DOHH2 (cell line): ENCODE measurements around the gene LDLRAD4.

Experiments
- H3F3A ChIP-seq: fragments of 200-600 bp; sonication (generic), shearing (Covaris generic); 2 replicates; pipeline ENCODE4 v1.6.0; 2016; ENCODE audit warnings: antibody characterized with exemption, mild to moderate bottlenecking; ENCODE audit not compliant: control insufficient read depth, insufficient read depth
- H3K27ac ChIP-seq: fragments of 200-600 bp; sonication (generic); 2 replicates; pipeline ENCODE4 v1.5.1; 2014; ENCODE audit warnings: low read depth, mild to moderate bottlenecking, low read length, moderate library complexity
- H3K27me3 ChIP-seq: fragments of 200-600 bp; sonication (generic); 2 replicates; pipeline ENCODE4 v1.6.1; 2014; ENCODE audit warnings: mild to moderate bottlenecking, low read length, mixed read lengths; ENCODE audit not compliant: control insufficient read depth
- H3K36me3 ChIP-seq: fragments of 200-600 bp; sonication (generic); 2 replicates; pipeline ENCODE4 v1.6.1; 2014; ENCODE audit warnings: mild to moderate bottlenecking, low read length, moderate library complexity, mixed read lengths; ENCODE audit not compliant: control insufficient read depth
- H3K4me1 ChIP-seq: fragments of 200-600 bp; sonication (generic); 2 replicates; pipeline ENCODE4 v1.6.1; 2014; ENCODE audit warnings: mild to moderate bottlenecking, low read length, mixed read lengths; ENCODE audit not compliant: control insufficient read depth
- H3K4me2 ChIP-seq: fragments of 200-600 bp; sonication (generic); 2 replicates; pipeline ENCODE4 v1.6.0; 2014; ENCODE audit warnings: mild to moderate bottlenecking, low read length, moderate library complexity
- H3K4me3 ChIP-seq: fragments of 200-600 bp; sonication (generic); 2 replicates; pipeline ENCODE4 v1.5.1; 2014; ENCODE audit warnings: mild to moderate bottlenecking, low read length, mixed read lengths
- H3K79me2 ChIP-seq: fragments of 200-600 bp; sonication (generic); 2 replicates; pipeline ENCODE4 v1.6.1; 2014; ENCODE audit warnings: mild to moderate bottlenecking, low read length, mixed read lengths; ENCODE audit not compliant: control insufficient read depth
- H3K9me2 ChIP-seq: fragments of 200-600 bp; sonication (generic); replicated peaks from 2 replicates; pipeline ENCODE4 v1.6.1; 2014; ENCODE audit warnings: mild to moderate bottlenecking, low read length, mixed read lengths; ENCODE audit not compliant: control insufficient read depth
- H3K9me3 ChIP-seq: fragments of 200-600 bp; sonication (generic); 2 replicates; pipeline ENCODE4 v1.6.1; 2014; ENCODE audit warnings: antibody characterized with exemption, low read length, mixed read lengths; ENCODE audit not compliant: control insufficient read depth, insufficient read depth
- H4K20me1 ChIP-seq: fragments of 200-600 bp; sonication (generic); 2 replicates; pipeline ENCODE4 v1.6.0; 2014; ENCODE audit warnings: low read depth, mild to moderate bottlenecking, antibody characterized with exemption, low read length, moderate library complexity; ENCODE audit not compliant: control insufficient read depth, insufficient read depth
- EZH2phosphoT487 ChIP-seq: fragments of 200-600 bp; sonication (generic); IDR thresholded peaks from 2 replicates; pipeline ENCODE4 v1.6.1; 2017; ENCODE audit warnings: borderline replicate concordance, mild to moderate bottlenecking, antibody characterized with exemption, low read length, moderate library complexity, mixed read lengths
- TF ChIP-seq, protein P1 (sequence below): fragments of 200-600 bp; sonication (generic); IDR thresholded peaks from one replicate; pipeline ENCODE4 v1.5.1; 2014; ENCODE audit warnings: antibody characterized with exemption, mild to moderate bottlenecking, low read depth, low read length; ENCODE audit not compliant: poor library complexity, severe bottlenecking

Gene LDLRAD4

DNA sequence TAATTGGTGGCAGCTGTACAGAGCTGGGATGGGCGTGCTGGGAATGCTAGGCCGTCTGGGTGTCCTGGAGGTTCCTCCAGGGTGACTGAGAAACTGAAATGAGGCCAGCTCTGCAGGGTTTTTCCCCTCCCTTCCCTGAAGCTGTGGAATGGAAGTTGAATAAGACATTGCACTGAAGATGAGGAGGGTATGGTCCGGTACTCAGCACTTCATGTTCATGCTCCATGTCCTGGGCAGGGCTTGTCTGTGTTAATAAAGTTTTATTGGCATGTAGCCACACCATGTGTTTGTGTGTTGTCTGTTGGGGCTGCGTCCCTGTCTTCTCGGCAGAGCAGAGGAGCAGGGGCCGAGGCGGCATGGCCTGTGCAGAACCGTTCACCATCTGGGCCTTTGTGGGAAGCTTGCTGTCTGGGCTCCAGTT is 154.0 kb downstream of the LDLRAD4 start:
- H3F3A ChIP-seq, result no peaks in the 10 kb centered on the region
- H3K79me2 ChIP-seq, result no peaks in the 10 kb centered on the region
- H3K4me2 ChIP-seq, result no peak overlapping the region
- no peaks in the 10 kb centered on the region for H3K36me3 ChIP-seq
- no peaks in the 10 kb centered on the region for H4K20me1 ChIP-seq
- H3K4me1 ChIP-seq, result peaks cover 11% of the 10 kb centered on the region
- H3K9me2 ChIP-seq, result no peaks in the 10 kb centered on the region
- H3K9me3 ChIP-seq, result no peaks in the 10 kb centered on the region
- TF ChIP-seq EZH2phosphoT487, result no peak
- TF ChIP-seq, protein P1, sequence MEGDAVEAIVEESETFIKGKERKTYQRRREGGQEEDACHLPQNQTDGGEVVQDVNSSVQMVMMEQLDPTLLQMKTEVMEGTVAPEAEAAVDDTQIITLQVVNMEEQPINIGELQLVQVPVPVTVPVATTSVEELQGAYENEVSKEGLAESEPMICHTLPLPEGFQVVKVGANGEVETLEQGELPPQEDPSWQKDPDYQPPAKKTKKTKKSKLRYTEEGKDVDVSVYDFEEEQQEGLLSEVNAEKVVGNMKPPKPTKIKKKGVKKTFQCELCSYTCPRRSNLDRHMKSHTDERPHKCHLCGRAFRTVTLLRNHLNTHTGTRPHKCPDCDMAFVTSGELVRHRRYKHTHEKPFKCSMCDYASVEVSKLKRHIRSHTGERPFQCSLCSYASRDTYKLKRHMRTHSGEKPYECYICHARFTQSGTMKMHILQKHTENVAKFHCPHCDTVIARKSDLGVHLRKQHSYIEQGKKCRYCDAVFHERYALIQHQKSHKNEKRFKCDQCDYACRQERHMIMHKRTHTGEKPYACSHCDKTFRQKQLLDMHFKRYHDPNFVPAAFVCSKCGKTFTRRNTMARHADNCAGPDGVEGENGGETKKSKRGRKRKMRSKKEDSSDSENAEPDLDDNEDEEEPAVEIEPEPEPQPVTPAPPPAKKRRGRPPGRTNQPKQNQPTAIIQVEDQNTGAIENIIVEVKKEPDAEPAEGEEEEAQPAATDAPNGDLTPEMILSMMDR, result no peak
- H3K27me3 ChIP-seq, result peaks cover 6% of the 10 kb centered on the region; the same call in 1 of the 2 replicates
- no peak overlapping the region for H3K4me3 ChIP-seq
- H3K27ac ChIP-seq, result no peak overlapping the region

DNA sequence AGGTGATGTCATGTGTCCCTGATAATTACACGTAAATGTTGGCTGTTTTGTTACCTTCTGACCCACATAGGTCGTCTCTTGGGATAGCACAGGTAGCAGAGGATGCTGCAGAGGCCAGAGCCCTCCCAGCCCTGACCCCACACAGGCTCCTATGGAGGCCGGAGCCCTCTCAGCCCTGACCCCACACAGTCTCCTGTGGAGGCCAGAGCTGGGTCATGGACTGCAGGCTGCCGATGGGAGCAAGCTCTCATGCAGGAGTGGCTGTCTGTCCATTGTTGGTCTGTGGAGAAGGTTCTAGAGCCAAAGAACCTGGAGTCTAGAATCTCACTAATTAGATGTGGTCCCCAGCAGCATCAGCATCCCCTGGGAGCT is 155.5 kb downstream of the LDLRAD4 start:
- no peaks in the 10 kb centered on the region for H3K79me2 ChIP-seq
- no peaks in the 10 kb centered on the region for H3K9me2 ChIP-seq
- no peaks in the 10 kb centered on the region for H4K20me1 ChIP-seq
- H3K36me3 ChIP-seq, result no peaks in the 10 kb centered on the region
- no peaks in the 10 kb centered on the region for H3F3A ChIP-seq
- H3K4me3 ChIP-seq, result no peak overlapping the region
- H3K9me3 ChIP-seq, result no peaks in the 10 kb centered on the region
- no peak overlapping the region for H3K27ac ChIP-seq
- H3K4me2 ChIP-seq, result no peak overlapping the region
- TF ChIP-seq, protein P1, result no peak
- TF ChIP-seq EZH2phosphoT487, result no peak
- H3K27me3 ChIP-seq, result peaks cover 6% of the 10 kb centered on the region; the same call in 1 of the 2 replicates
- H3K4me1 ChIP-seq, result peaks cover 11% of the 10 kb centered on the region

DNA sequence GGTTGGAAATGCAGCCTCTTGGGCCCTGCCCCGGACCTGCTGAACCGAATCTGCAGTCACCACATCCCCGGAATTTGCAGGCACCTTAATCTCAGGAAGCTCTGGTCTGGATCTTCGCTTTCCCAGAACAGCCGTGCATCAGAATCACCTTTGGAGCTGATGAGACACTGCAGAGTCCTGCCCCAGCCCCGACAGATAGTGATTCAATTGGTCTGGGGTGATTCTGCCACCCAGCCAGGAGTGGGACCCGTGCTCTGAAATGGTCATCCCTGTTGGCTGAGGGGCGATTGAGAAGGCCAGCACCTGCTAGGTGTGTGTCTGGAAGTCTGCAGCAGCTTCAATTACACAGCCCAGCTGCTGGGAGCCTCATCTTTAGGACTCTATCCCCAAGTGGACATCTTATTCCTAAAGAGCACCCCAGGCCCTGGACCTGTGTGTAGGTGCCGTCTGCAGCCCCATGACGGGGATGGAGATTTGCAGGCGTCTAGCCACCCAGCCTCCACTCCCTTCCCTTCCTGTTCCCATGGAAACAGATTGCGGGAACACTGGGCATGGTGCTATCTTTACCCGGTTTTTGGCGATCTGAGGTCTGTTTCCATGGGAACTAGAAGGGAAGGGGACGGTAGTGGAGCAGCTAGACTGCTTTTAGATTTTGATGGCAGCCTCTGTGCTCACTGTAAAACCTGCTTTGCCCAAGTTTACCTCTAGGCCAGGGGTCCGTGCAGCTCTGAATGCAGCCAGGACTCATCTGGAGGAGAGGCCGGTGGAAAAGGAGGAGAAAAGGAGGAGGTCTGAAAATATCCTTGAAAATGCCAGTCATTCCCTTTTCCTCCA is 156.1 kb downstream of the LDLRAD4 start:
- Histone ChIP-seq H3K9me2 (no peaks in the 10 kb centered on the region), H3K9me3 (no peaks in the 10 kb centered on the region), H3K27me3 (peaks cover 6% of the 10 kb centered on the region; the same call in 1 of the 2 replicates), H3K79me2 (no peaks in the 10 kb centered on the region), H4K20me1 (no peaks in the 10 kb centered on the region), H3F3A (no peaks in the 10 kb centered on the region), H3K36me3 (no peaks in the 10 kb centered on the region), H3K4me3 (no peak overlapping the region), H3K4me2 (no peak overlapping the region), H3K4me1 (peaks cover 11% of the 10 kb centered on the region), H3K27ac (no peak overlapping the region)
- TF ChIP-seq, protein P1, result no peak
- TF ChIP-seq EZH2phosphoT487, result no peak
